Activated CD4-positive, alpha-beta T cell treated with anti-CD3 and anti-CD28 coated beads for 1 hour (primary cell): Measurements from ENCODE around the gene CRACR2A.

Source experiments
- DNase-seq: peaks from one replicate; pipeline ENCODE4 v3.0.0-alpha.2; 2020

The CRACR2A gene

GRCh38 chr12:3641428-3642018 lies 111.4 kb downstream of the CRACR2A start:
- no peak for DNase-seq

DNA sequence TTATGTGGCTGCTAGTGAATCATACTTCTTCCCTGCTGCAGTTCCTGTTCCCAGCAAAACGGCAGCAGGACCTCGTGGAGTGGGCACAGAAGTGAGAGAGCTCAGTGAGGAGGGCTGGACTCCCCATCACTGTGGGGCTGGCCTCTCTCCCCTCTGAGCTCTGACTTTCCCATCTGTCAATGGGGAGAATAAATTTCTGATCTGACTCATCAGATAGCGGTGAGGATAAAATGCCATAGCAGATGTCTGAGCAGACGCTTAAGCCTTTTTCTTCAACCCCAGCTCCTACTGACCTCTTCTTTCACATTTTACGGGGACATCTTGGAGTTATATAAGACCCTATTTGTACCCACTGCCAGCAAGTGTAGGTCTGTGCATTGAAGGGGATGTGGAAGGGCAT lies 116.6 kb downstream of the CRACR2A start:
- no peak for DNase-seq

GRCh38 chr12:3634348-3634747 lies 118.6 kb downstream of the CRACR2A start:
- DNase-seq: no peak

DNA sequence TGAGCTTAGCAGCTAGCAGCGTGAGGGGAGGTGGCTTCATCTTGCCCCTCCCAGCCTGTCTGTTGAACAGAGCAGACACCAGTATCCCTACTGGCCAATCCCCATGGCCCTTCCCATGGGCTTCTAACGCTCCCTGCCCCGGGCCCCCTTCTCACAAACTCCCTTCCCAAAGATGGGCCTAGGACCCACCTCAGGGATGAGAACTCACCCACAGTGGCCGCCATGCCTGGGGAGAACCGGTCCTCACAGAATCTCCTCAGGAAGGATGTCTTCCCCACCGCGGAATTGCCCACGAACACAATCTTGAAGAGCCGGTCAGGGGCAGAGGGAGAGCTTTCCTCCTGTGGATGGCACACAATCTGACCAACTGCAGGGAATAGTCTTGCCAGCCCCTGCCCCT lies 119.5 kb downstream of the CRACR2A start:
- no peak for DNase-seq

GRCh38 chr12:3632754-3633153 lies 120.2 kb downstream of the CRACR2A start:
- no peak for DNase-seq

GRCh38 chr12:3632256-3632655 lies 120.7 kb downstream of the CRACR2A start:
- DNase-seq: no peak

GRCh38 chr12:3631759-3632158 lies 121.2 kb downstream of the CRACR2A start:
- DNase-seq: no peak

GRCh38 chr12:3631272-3631637 lies 121.7 kb downstream of the CRACR2A start:
- no peak for DNase-seq

DNA sequence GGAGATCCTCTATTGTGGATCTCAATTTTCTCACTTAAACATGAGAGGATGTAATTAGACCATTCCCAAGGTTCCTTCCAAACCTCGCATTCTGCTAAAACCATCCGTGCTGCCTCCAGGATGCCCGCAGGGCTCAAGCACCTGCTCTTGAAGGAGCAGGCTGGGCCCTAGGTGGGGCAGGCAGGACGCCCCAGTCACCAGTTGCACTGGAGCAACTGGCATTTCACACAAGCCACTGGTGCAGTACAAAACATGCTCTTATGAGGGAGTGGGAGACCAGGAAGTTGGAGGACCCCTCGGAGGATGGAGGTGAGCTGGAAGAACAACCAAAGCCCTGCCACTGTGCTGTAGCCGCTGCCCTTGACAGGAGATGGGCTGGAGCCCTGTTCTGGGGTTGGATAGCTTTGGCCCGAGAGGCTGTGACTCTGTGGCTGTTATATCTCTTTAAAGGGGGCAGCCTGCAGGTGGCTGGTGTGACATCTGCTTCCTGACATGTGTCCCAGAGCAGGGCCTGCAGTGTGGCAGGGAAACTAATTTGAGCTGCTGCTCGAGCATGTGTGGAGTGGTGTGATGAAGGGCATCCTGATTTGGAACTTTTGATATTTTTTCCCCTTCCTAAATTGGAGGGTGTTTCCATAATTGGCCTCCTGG lies 122.2 kb downstream of the CRACR2A start:
- no peak for DNase-seq

- DNase-seq: no peak
Observed at GRCh38 chr12:3630111-3630510, 122.8 kb downstream of the CRACR2A start.

GRCh38 chr12:3629057-3629830 lies 123.7 kb downstream of the CRACR2A start:
- no peak for DNase-seq

- no peak for DNase-seq
Observed at GRCh38 chr12:3628629-3629028, 124.3 kb downstream of the CRACR2A start.

- no peak for DNase-seq
Observed at GRCh38 chr12:3627336-3627735, 125.6 kb downstream of the CRACR2A start.

GRCh38 chr12:3624273-3624672 lies 128.6 kb downstream of the CRACR2A start:
- DNase-seq: no peak

DNA sequence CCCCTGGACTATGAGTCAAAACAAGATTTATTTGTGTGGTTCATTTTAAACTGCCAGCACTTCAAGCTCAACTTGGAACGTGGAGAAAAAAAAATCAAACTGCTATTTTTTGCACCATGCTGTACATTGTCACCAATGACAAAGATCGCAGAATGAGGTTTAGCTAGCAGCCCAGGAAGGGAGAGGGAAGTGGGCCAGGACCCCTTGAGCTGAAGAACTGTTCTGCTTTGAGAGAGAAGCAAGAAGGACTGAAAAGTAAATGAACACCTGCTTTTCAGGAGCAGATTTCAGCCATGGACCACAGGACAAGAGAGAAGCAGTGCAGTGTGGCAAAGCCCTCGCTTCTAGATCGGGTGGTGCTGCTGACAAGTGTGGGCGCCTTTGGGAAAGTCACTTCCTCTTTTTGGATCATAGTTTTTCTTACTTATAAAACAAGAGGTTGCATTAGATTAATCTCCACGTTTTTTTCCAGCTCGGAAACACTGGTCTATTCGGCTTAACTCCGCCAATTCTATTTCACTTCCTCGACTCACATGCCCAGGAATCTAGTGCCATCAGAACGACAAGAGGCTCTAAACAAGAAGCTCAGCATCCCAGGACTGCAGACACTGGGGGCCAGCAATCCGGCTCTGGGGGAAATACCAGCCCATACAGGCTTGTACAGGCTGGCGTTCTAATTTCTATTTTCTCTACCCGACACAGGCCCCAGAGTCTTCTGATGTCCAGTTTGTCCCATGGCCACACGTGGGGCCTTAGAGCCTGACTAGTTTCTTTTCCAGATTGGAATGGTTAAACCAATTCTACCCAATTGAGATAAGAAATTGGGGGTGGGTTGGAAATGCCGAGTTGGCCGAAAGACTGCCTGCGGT lies 129.9 kb downstream of the CRACR2A start:
- DNase-seq: no peak

DNA sequence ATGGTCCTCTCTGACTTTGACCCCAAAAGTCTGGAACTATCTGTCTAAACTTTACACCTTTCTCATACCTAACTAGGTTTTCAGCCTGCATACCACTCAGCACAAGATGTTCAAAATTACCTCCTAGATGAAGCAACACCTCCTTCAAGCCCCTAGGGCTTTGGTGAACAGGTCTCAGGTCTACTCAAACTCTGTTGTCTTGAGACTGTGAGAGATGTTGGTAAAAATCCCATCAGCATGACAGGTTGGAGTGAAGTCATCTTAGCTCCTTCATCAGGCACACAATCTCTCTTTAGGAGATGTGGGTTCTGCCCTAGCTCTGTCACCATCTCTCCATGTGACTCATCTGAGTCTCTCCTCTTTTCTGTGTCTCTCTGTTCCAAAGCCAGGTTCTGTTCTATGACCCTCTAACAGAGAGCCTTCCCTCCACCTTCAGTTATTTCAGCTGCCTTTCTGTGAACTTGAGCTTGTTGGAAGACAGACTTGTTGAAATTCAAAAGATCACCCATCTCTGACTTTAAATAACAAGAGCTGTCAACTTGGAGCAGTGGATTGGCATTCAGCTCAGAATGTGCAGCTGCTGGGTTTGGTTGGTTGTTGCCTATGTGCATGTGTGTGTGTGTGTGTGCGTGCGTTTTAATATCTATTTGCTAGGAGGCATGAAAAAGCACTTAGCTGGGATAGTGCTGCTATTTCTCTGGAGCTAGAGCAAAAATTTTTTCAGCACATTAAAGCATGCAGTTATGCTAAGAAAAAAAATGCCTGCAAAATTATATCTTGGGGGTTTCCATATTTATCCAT lies 130.7 kb downstream of the CRACR2A start:
- no peak for DNase-seq

GRCh38 chr12:3620856-3621255 lies 132.1 kb downstream of the CRACR2A start:
- DNase-seq: no peak

- no peak for DNase-seq
Observed at GRCh38 chr12:3617565-3617964, 135.3 kb downstream of the CRACR2A start.

- DNase-seq: no peak
Observed at GRCh38 chr12:3615862-3616261, 137.0 kb downstream of the CRACR2A start.

GRCh38 chr12:3614806-3615466 lies 138.0 kb downstream of the CRACR2A start:
- no peak for DNase-seq

DNA sequence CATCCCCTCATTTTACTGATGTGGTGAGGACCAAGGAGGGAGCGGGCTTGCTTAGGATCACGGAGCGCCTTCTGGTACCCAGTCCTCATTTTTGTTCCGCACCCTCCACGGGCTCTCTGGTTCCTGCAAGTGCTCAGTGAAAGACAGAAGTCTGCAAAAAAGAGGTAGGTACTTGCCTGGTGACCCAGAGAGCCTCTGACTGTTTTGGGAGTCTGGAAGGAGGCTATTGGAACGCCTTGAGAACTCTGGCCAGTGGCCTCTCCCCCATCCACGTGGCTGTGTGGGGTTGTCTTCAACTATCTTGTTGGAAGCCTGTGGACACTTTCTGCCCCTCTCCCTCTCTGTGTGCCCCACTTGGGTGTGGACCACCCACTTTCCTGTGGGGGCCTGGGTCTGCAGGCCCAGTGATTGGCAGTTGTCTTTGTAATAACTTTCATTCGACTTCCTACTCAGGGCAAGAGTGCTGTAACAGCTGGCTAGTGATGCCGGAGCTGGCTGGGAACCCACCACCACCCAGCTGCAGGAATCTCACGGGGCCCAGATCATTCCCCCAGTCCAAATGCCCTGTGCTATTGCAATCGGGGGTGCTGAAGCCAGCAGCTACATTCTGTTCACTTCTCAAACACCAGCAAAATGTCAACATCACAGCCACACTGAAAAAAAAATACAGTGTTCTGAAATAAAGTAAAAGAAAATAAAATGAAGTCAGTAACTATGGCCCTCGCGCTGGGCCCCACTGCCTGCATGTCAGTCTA lies 139.1 kb downstream of the CRACR2A start:
- no peak for DNase-seq
